SU-DHL-6 (cell line): ENCODE data around the gene CABP2.

ENCODE experiments used
- H2AFZ ChIP-seq: fragments of 200-600 bp; sonication (generic); 2 replicates; pipeline ENCODE4 v1.6.1; 2014; ENCODE audit warnings: low read depth, mild to moderate bottlenecking, moderate library complexity, mixed read lengths, antibody characterized with exemption, low read length; ENCODE audit not compliant: severe bottlenecking
- H3F3A ChIP-seq: fragments of 200-600 bp; shearing (Covaris generic); 2 replicates; pipeline ENCODE4 v1.6.0; 2016; ENCODE audit warnings: antibody characterized with exemption, mild to moderate bottlenecking; ENCODE audit not compliant: insufficient read depth
- H3K27ac ChIP-seq: fragments of 200-600 bp; sonication (generic); 2 replicates; pipeline ENCODE4 v1.5.1; 2016; ENCODE audit warnings: low read depth, mild to moderate bottlenecking, low read length, moderate library complexity, mixed read lengths
- H3K27me3 ChIP-seq: fragments of 200-600 bp; sonication (generic), shearing (Covaris generic); 2 replicates; pipeline ENCODE4 v1.6.0; 2014; ENCODE audit warnings: mild to moderate bottlenecking, low read length
- H3K36me3 ChIP-seq: fragments of 200-600 bp; sonication (generic); 2 replicates; pipeline ENCODE4 v1.6.1; 2014; ENCODE audit warnings: mild to moderate bottlenecking, low read length, mixed read lengths
- H3K4me2 ChIP-seq: fragments of 300-600, 200-600 bp; shearing (Covaris generic), sonication (generic); 2 replicates; pipeline ENCODE4 v1.6.0; 2014; ENCODE audit warnings: low read length, low read depth, mild to moderate bottlenecking; ENCODE audit not compliant: poor library complexity, severe bottlenecking
- H3K4me3 ChIP-seq: fragments of 200-600 bp; sonication (generic); 2 replicates; pipeline ENCODE4 v1.5.1; 2014; ENCODE audit warnings: antibody characterized with exemption, low read length, mild to moderate bottlenecking, mixed read lengths; ENCODE audit not compliant: insufficient read depth, poor library complexity, severe bottlenecking
- H3K79me2 ChIP-seq: fragments of 200-600 bp; sonication (generic); 2 replicates; pipeline ENCODE4 v1.6.1; 2014; ENCODE audit warnings: mild to moderate bottlenecking, low read length, moderate library complexity; ENCODE audit not compliant: insufficient read depth
- H3K9ac ChIP-seq: fragments of 200-600 bp; sonication (generic); 2 replicates; pipeline ENCODE4 v1.7.0; 2014; ENCODE audit warnings: mild to moderate bottlenecking, low read length
- H3K9me2 ChIP-seq: fragments of 200-600 bp; sonication (generic); replicated peaks from 2 replicates; pipeline ENCODE4 v1.6.1; 2014; ENCODE audit warnings: low read length; ENCODE audit not compliant: insufficient read depth
- H3K9me3 ChIP-seq: fragments of 200-600 bp; sonication (generic); 2 replicates; pipeline ENCODE4 v1.6.1; 2014; ENCODE audit warnings: low read length, mixed read lengths; ENCODE audit not compliant: insufficient read depth
- H4K20me1 ChIP-seq: fragments of 200-600 bp; sonication (generic); 2 replicates; pipeline ENCODE4 v1.6.1; 2014; ENCODE audit warnings: low read depth, mild to moderate bottlenecking, antibody characterized with exemption, low read length, moderate library complexity, mixed read lengths
- CTCF ChIP-seq: fragments of 200-600 bp; sonication (generic); IDR thresholded peaks from one replicate; pipeline ENCODE4 v1.5.1; 2017; ENCODE audit warnings: antibody characterized with exemption, mild to moderate bottlenecking, low read length, moderate library complexity; ENCODE audit not compliant: insufficient read depth, poor library complexity, severe bottlenecking
- EZH2phosphoT487 ChIP-seq: fragments of 200-600 bp; sonication (generic), shearing (Covaris generic); conservative IDR thresholded peaks from 2 replicates; pipeline ENCODE4 v1.6.1; 2018; ENCODE audit warnings: mild to moderate bottlenecking, antibody characterized with exemption, low read length, moderate library complexity, mixed read lengths

CABP2 gene

GRCh38 chr11:67491276-67492068 lies 31.8 kb downstream of the CABP2 start:
- no peaks in the 10 kb centered on the region for H3K27me3 ChIP-seq
- H3K9ac ChIP-seq = no peak overlapping the region
- H3K27ac ChIP-seq = no peak overlapping the region
- no peaks in the 10 kb centered on the region for H4K20me1 ChIP-seq
- H3K4me3 ChIP-seq = no peak overlapping the region
- H3K9me3 ChIP-seq = no peaks in the 10 kb centered on the region
- H2AFZ ChIP-seq = no peak overlapping the region
- TF ChIP-seq CTCF = no peak
- TF ChIP-seq EZH2phosphoT487 = no peak
- H3K9me2 ChIP-seq = no peaks in the 10 kb centered on the region
- H3K36me3 ChIP-seq = no peaks in the 10 kb centered on the region
- H3K79me2 ChIP-seq = peaks cover 5% of the 10 kb centered on the region
- H3F3A ChIP-seq = no peaks in the 10 kb centered on the region
- H3K4me2 ChIP-seq = no peak overlapping the region

GRCh38 chr11:67490727-67491065 lies 32.5 kb downstream of the CABP2 start:
- H3K9ac ChIP-seq = no peak overlapping the region
- no peaks in the 10 kb centered on the region for H4K20me1 ChIP-seq
- H3K27me3 ChIP-seq = no peaks in the 10 kb centered on the region
- H3K4me3 ChIP-seq = no peak overlapping the region
- H3K36me3 ChIP-seq = no peaks in the 10 kb centered on the region
- no peaks in the 10 kb centered on the region for H3K9me3 ChIP-seq
- H3K9me2 ChIP-seq = no peaks in the 10 kb centered on the region
- H2AFZ ChIP-seq = no peak overlapping the region
- H3K27ac ChIP-seq = no peak overlapping the region
- H3K79me2 ChIP-seq = peaks cover 10% of the 10 kb centered on the region
- no peak for TF ChIP-seq EZH2phosphoT487
- TF ChIP-seq CTCF = no peak
- H3K4me2 ChIP-seq = no peak overlapping the region
- no peaks in the 10 kb centered on the region for H3F3A ChIP-seq

- no peaks in the 10 kb centered on the region for H3K36me3 ChIP-seq
- TF ChIP-seq EZH2phosphoT487 (no peak), CTCF (no peak)
- H3K9me3 ChIP-seq = no peaks in the 10 kb centered on the region
- peaks cover 6% of the 10 kb centered on the region for H3F3A ChIP-seq
- H3K79me2 ChIP-seq = peaks cover 10% of the 10 kb centered on the region
- H3K9me2 ChIP-seq = no peaks in the 10 kb centered on the region
- H4K20me1 ChIP-seq = no peaks in the 10 kb centered on the region
- H3K4me3 ChIP-seq = no peak overlapping the region
- H3K27ac ChIP-seq = no peak overlapping the region
- no peak overlapping the region for H3K4me2 ChIP-seq
- H3K9ac ChIP-seq = no peak overlapping the region
- no peak overlapping the region for H2AFZ ChIP-seq
- H3K27me3 ChIP-seq = no peaks in the 10 kb centered on the region
Observed at GRCh38 chr11:67489885-67490726, 33.1 kb downstream of the CABP2 start.
